Measurements from ENCODE around the gene SLC18A3.

GRCh38 chr10:49618821-49619220 lies 8.7 kb downstream of the SLC18A3 start:
- no peak for TF ChIP-seq CTCF (IDR thresholded peaks at IDR 0.05)
- TF ChIP-seq POLR2A (IDR thresholded peaks at IDR 0.05), result no peak

Data from thyroid gland (tissue), 4 donors.